Neural crest cell (in vitro differentiated cells): ENCODE results near the gene SYT17. TPM values are rescaled to one million over a fixed set of nuclear protein-coding genes. Genes with fewer than 3 reads are reported as not detected.

Experiments
- DNase-seq: peaks from one replicate; pipeline ENCODE4 v3.0.0; 2021; ENCODE audit warnings: low read depth, mixed read lengths, low spot score
- H3K27ac Mint-ChIP-seq: one replicate; pipeline ENCODE4 v1.8.0; 2021; ENCODE audit warnings: mild to moderate bottlenecking, mixed read lengths; ENCODE audit not compliant: unreplicated experiment
- H3K27me3 Mint-ChIP-seq: 2 replicates; pipeline ENCODE4 v1.8.0; 2021; ENCODE audit warnings: low read depth, mild to moderate bottlenecking, mixed read lengths
- H3K36me3 Mint-ChIP-seq: 2 replicates; pipeline ENCODE4 v1.8.0; 2021; ENCODE audit warnings: low read depth, mild to moderate bottlenecking, mixed read lengths
- H3K4me1 Mint-ChIP-seq: 2 replicates; pipeline ENCODE4 v1.8.0; 2021; ENCODE audit warnings: mixed read lengths
- H3K4me3 Mint-ChIP-seq: one replicate; pipeline ENCODE4 v1.8.0; 2021; ENCODE audit warnings: mild to moderate bottlenecking, mixed read lengths
- H3K9me3 Mint-ChIP-seq: 2 replicates; pipeline ENCODE4 v1.8.0; 2021; ENCODE audit warnings: mixed read lengths
- CTCF ChIP-seq: fragments of 200-600 bp; sonication (generic); conservative IDR thresholded peaks from 2 replicates; pipeline ENCODE4 v1.5.0; 2021; ENCODE audit warnings: antibody characterized with exemption, mild to moderate bottlenecking
- total RNA-seq: library from RNA; stranded (reverse); gene quantifications from 2 replicates; pipeline ENCODE4 v1.2.1, GENCODE V29; 2021

The SYT17 gene
- total RNA-seq, 1 donor from 2014 or later, result 3.1 TPM

GRCh38 chr16:19278403-19278802 lies 110.4 kb downstream of the SYT17 start:
- Mint-ChIP-seq H3K4me3 (no peak overlapping the region), H3K27ac (no peak overlapping the region), H3K27me3 (no peaks in the 10 kb centered on the region), H3K4me1 (peaks cover 3% of the 10 kb centered on the region), H3K36me3 (peaks cover 4% of the 10 kb centered on the region), H3K9me3 (peaks cover 8% of the 10 kb centered on the region)
- TF ChIP-seq CTCF, result no peak
- DNase-seq, result no peak

- Mint-ChIP-seq H3K36me3 (peaks cover 4% of the 10 kb centered on the region), H3K9me3 (peaks cover 8% of the 10 kb centered on the region), H3K4me1 (peaks cover 3% of the 10 kb centered on the region), H3K27me3 (no peaks in the 10 kb centered on the region), H3K4me3 (no peak overlapping the region), H3K27ac (no peak overlapping the region)
- TF ChIP-seq CTCF, result no peak
- DNase-seq, result no peak
Observed at GRCh38 chr16:19281246-19281645, 113.2 kb downstream of the SYT17 start.

GRCh38 chr16:19282101-19282500 lies 114.1 kb downstream of the SYT17 start:
- peaks cover 8% of the 10 kb centered on the region for H3K9me3 Mint-ChIP-seq
- no peak overlapping the region for H3K27ac Mint-ChIP-seq
- no peak overlapping the region for H3K4me3 Mint-ChIP-seq
- TF ChIP-seq CTCF, result no peak
- DNase-seq, result no peak
- H3K27me3 Mint-ChIP-seq, result no peaks in the 10 kb centered on the region
- H3K36me3 Mint-ChIP-seq, result peaks cover 4% of the 10 kb centered on the region
- peaks cover 5% of the 10 kb centered on the region for H3K4me1 Mint-ChIP-seq

- Mint-ChIP-seq H3K4me1 (peaks cover 20% of the 10 kb centered on the region), H3K27ac (no peak overlapping the region), H3K36me3 (peaks cover under 1% of the 10 kb centered on the region), H3K4me3 (no peak overlapping the region), H3K9me3 (peaks cover 2% of the 10 kb centered on the region), H3K27me3 (no peaks in the 10 kb centered on the region)
- DNase-seq, result no peak
- no peak for TF ChIP-seq CTCF
Observed at GRCh38 chr16:19283637-19284036, 115.6 kb downstream of the SYT17 start.

GRCh38 chr16:19284207-19284606 lies 116.2 kb downstream of the SYT17 start:
- H3K36me3 Mint-ChIP-seq, result no peaks in the 10 kb centered on the region
- TF ChIP-seq CTCF, result no peak
- DNase-seq, result no peak
- H3K4me1 Mint-ChIP-seq, result peaks cover 23% of the 10 kb centered on the region
- H3K9me3 Mint-ChIP-seq, result no peaks in the 10 kb centered on the region
- H3K4me3 Mint-ChIP-seq, result no peak overlapping the region
- H3K27me3 Mint-ChIP-seq, result no peaks in the 10 kb centered on the region
- H3K27ac Mint-ChIP-seq, result no peak overlapping the region

GRCh38 chr16:19285431-19285830 lies 117.4 kb downstream of the SYT17 start, which contains the start of gene CLEC19A:
CLEC19A (plus strand) TSS chr16:19285731; CDS start chr16:19285852, 121 bp downstream.
- Mint-ChIP-seq H3K4me1 (peaks cover 34% of the 10 kb centered on the region), H3K36me3 (no peaks in the 10 kb centered on the region), H3K4me3 (no peak within 1 kb of the TSS), H3K27ac (no peak within 1 kb of the TSS), H3K9me3 (no peaks in the 10 kb centered on the region), H3K27me3 (no peaks in the 10 kb centered on the region)
- no peak for TF ChIP-seq CTCF
- no peak for DNase-seq
